Measurements from ENCODE around the gene B3GNT7. TPM values are rescaled to one million over a fixed set of nuclear protein-coding genes. Genes with fewer than 3 reads are reported as not detected.

B3GNT7 gene
- total and polyA plus RNA-seq, 2 of the 4 experiments (the other 2 are of a cell fraction) = under 0.01 to 0.03 TPM

DNA sequence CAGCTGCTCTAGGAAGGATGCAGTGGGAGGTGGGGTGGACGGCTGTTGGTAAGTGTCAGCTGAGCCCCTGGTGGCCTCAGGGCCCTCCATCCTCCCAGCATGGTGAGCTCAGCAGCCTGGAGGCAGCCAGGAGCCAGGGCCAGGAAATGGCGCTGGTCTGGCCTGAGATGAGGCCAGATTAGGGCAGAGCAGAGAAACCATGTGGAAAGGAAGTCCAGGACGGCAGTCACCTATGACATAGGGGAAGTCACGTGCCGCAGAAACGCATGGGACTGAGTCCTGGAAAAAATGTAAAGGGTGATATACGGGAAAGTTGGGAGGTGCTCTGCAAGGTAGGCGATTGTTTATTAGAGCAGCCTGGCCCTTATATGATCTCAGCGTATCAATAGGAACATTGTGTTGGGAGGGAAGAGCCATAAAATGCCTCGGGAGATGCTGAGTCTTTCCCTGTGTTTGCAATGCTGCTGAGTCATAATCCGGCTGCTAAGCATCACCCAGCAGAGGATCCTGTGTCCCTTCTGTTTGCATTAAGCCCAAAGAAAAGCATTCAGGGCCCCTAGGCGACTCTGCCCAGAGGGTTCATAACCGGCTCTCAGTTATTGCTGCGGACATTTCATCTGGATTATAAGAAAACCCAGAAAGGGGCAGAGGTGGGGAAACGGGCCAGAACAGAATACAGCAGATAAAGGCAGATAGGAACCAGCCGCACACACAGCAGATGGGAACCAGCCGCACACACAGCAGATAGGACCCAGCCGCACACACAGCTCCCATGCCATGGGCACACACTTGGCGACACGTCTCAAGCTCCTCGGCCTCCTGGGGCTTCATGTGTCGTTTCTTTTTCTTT, 30.3 kb upstream of the B3GNT7 start (continued):
- TF ChIP-seq SMC3 (IDR thresholded peaks at IDR 0.05; ENCODE audit: low read depth, low read length) = no peak
- no peak for TF ChIP-seq CHD1 (IDR thresholded peaks at IDR 0.05; ENCODE audit: low read depth, low read length)
- no peak for TF ChIP-seq BHLHE40 (IDR thresholded peaks at IDR 0.05; ENCODE audit: low read depth, low read length)

- in situ Hi-C loops (cut with MboI; ENCODE audit: low sequenced_read_pairs) = no loop called here
- no peaks in the 10 kb centered on the region for H4K20me1 ChIP-seq (ENCODE audit: insufficient read depth, low read length)
- no peak overlapping the region for H3K18ac ChIP-seq (ENCODE audit: low read depth, low read length)
- no peak overlapping the region for H4K5ac ChIP-seq (ENCODE audit: low read depth, low read length)
- no peak overlapping the region for H3K4me3 ChIP-seq (ENCODE audit: insufficient read depth, low read depth, low read length)
- H3K14ac ChIP-seq (replicated peaks; ENCODE audit: low read depth, low read length) = no peak overlapping the region
- peaks cover 11% of the 10 kb centered on the region for H3K4me1 ChIP-seq (ENCODE audit: control insufficient read depth, insufficient read depth, low read length)
- H3K56ac ChIP-seq (ENCODE audit: extremely low read depth, insufficient read depth, low read length) = no peak overlapping the region
- H3K27me3 ChIP-seq (ENCODE audit: control insufficient read depth, insufficient read depth, low read length) = no peaks in the 10 kb centered on the region
- no peak overlapping the region for H2BK20ac ChIP-seq (ENCODE audit: low read depth, low read length)
- no peak for TF ChIP-seq MAFK (IDR thresholded peaks at IDR 0.05; ENCODE audit: low read depth, low read length)
- no peak for TF ChIP-seq SMC3 (IDR thresholded peaks at IDR 0.05; ENCODE audit: low read depth, low read length)
- TF ChIP-seq RFX5 (IDR thresholded peaks at IDR 0.05; ENCODE audit: low read depth, low read length) = no peak
- TF ChIP-seq NFE2L2 (IDR thresholded peaks at IDR 0.05; ENCODE audit: low read depth, low read length) = no peak
- TF ChIP-seq, protein P1, sequence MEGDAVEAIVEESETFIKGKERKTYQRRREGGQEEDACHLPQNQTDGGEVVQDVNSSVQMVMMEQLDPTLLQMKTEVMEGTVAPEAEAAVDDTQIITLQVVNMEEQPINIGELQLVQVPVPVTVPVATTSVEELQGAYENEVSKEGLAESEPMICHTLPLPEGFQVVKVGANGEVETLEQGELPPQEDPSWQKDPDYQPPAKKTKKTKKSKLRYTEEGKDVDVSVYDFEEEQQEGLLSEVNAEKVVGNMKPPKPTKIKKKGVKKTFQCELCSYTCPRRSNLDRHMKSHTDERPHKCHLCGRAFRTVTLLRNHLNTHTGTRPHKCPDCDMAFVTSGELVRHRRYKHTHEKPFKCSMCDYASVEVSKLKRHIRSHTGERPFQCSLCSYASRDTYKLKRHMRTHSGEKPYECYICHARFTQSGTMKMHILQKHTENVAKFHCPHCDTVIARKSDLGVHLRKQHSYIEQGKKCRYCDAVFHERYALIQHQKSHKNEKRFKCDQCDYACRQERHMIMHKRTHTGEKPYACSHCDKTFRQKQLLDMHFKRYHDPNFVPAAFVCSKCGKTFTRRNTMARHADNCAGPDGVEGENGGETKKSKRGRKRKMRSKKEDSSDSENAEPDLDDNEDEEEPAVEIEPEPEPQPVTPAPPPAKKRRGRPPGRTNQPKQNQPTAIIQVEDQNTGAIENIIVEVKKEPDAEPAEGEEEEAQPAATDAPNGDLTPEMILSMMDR (conservative IDR thresholded peaks at IDR 0.05; ENCODE audit: low read depth, low read length) = no peak
- TF ChIP-seq CEBPB (IDR thresholded peaks at IDR 0.05; ENCODE audit: low read depth, low read length) = no peak
- TF ChIP-seq RCOR1 (IDR thresholded peaks at IDR 0.05; ENCODE audit: insufficient replicate concordance, low read length) = no peak
- no peak for TF ChIP-seq FOS (IDR thresholded peaks at IDR 0.05; ENCODE audit: low read depth, low read length)
- TF ChIP-seq POLR2A (IDR thresholded peaks at IDR 0.05; ENCODE audit: low read depth, low read length) = no peak
- TF ChIP-seq MXI1 (IDR thresholded peaks at IDR 0.05; ENCODE audit: borderline replicate concordance, low read depth, low read length) = no peak
- H2AK5ac ChIP-seq (ENCODE audit: low read depth, low read length) = no peak overlapping the region
- H3K9ac ChIP-seq (ENCODE audit: low read depth, low read length) = no peak overlapping the region
- 84% methylated on average over 5 of the region's 8 CpGs; no CpG with 5 or more reads in 1 of the 2 experiments for WGBS, 2 experiments (ENCODE audit: extremely low coverage in 2 of 2, insufficient read length in 1 of 2)
- BruUV-seq (replicated peaks) = no TSS peak
- no peak overlapping the region for H2BK5ac ChIP-seq (ENCODE audit: low read depth, low read length, poor library complexity, severe bottlenecking)
- ChIA-PET POLR2A (ENCODE audit: unreplicated experiment) (no interaction called here), CTCF (interaction anchor here (1.0 kb wide), 1 partner anchor 8 kb away, joined by 4 read pairs; no protein-coding TSS in a partner anchor)
- H2BK120ac ChIP-seq (ENCODE audit: low read depth, low read length) = no peak overlapping the region
- peaks cover 5% of the 10 kb centered on the region; the same call in 1 of the 2 replicates for H3K9me1 ChIP-seq (ENCODE audit: insufficient read depth, low read length)
- dilution Hi-C loops (cut with HindIII; ENCODE audit: low sequenced_read_pairs, unreplicated experiment) = no loop called here
- no peak overlapping the region for H2AK9ac ChIP-seq (replicated peaks; ENCODE audit: low read depth, low read length, poor library complexity)
- H3K36me3 ChIP-seq (ENCODE audit: control insufficient read depth, insufficient read depth, low read length) = no peaks in the 10 kb centered on the region; the same call in 1 of the 2 replicates
- no peak overlapping the region for H4K8ac ChIP-seq (ENCODE audit: low read depth in 2 of 2, low read length in 2 of 2)
- H3K4me2 ChIP-seq (ENCODE audit: low read depth, low read length) = no peak overlapping the region
- no peak overlapping the region for H2BK15ac ChIP-seq (ENCODE audit: low read depth, low read length)
- no peaks in the 10 kb centered on the region for H3K9me3 ChIP-seq (ENCODE audit: control insufficient read depth, insufficient read depth, low read length)
- H3K4ac ChIP-seq (ENCODE audit: low read depth, low read length) = no peak overlapping the region
- ATAC-seq (ENCODE audit: low read depth) (no peak), DNase-seq (no peak)
- H3K27ac ChIP-seq (ENCODE audit: insufficient read depth, low read length) = no peak overlapping the region
- H3K79me1 ChIP-seq (ENCODE audit: low read depth in 1 of 2, low read length in 2 of 2) = no peaks in the 10 kb centered on the region
- no peak overlapping the region for H2AFZ ChIP-seq (replicated peaks; ENCODE audit: low read length, poor library complexity)
- no peak overlapping the region for H3K23ac ChIP-seq (ENCODE audit: low read depth, low read length)
- H4K91ac ChIP-seq (ENCODE audit: insufficient read depth, low read depth, low read length) = no peak overlapping the region
- intact Hi-C loops (cut with micrococcal nuclease) = no loop called here
Observed at GRCh38 chr2:231367178-231367577, 28.3 kb upstream of the B3GNT7 start.

All from IMR-90 (cell line).